Ovary (tissue), 3 donors: ENCODE measurements around the gene SLC7A14.

Experiments
- EP300 ChIP-seq: sonication (generic); formaldehyde crosslinking; IDR thresholded peaks from one replicate; pipeline ENCODE4 v1.6.1; 2017; ENCODE audit warnings: antibody characterized with exemption
- TF ChIP-seq, protein P1 (sequence below), 3 donors: fragments of 450-650 bp in 2 of 3; fragments of 200-600 bp in 1 of 3; IDR thresholded peaks; one replicate each; pipeline versions ENCODE4 v1.5.1 to v1.8.0; 2016 to 2022; ENCODE audit warnings: antibody characterized with exemption in 3 of 3, mild to moderate bottlenecking in 1 of 3
- donor health status: DM: no; HTN: no; CAD: no.

DNA sequence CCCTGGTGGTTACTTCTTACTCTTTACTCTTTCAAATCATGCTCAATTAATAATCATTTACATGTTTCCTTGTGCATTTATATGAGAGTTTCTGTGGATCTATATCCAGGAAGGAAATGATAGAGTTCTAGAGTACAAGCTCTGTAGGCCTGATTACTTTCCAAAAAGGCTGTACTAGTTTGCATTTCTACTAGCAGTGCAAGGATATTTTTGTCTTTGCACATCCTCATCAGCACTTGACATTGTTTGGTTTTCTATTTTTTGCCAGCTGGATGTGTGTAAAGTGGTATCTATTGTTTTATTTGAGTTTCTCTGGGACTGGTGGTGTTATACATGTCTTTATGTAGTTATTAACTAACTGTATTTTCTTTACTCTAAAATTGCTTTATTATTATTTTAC, 19.6 kb upstream of the SLC7A14 start:
- TF ChIP-seq, protein P1, sequence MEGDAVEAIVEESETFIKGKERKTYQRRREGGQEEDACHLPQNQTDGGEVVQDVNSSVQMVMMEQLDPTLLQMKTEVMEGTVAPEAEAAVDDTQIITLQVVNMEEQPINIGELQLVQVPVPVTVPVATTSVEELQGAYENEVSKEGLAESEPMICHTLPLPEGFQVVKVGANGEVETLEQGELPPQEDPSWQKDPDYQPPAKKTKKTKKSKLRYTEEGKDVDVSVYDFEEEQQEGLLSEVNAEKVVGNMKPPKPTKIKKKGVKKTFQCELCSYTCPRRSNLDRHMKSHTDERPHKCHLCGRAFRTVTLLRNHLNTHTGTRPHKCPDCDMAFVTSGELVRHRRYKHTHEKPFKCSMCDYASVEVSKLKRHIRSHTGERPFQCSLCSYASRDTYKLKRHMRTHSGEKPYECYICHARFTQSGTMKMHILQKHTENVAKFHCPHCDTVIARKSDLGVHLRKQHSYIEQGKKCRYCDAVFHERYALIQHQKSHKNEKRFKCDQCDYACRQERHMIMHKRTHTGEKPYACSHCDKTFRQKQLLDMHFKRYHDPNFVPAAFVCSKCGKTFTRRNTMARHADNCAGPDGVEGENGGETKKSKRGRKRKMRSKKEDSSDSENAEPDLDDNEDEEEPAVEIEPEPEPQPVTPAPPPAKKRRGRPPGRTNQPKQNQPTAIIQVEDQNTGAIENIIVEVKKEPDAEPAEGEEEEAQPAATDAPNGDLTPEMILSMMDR (IDR thresholded peaks at IDR 0.05), result no peak
- TF ChIP-seq EP300, result no peak
